Spinal cord (tissue), 10 donors: ENCODE data around the gene ZNF865. TPM values are rescaled to one million over a fixed set of nuclear protein-coding genes. Genes with fewer than 3 reads are reported as not detected.
A peak's percentile ranks its signal among the peaks of the same experiment; 100 is the strongest.

ENCODE experiments used
- DNase-seq, 6 donors: peaks; one replicate each; pipeline versions ENCODE4 v3.0.0 to v3.0.0-alpha.2; 2013 to 2015; ENCODE audit warnings: low spot score in 6 of 6, low read depth in 4 of 6
- H3K27ac ChIP-seq: one replicate; pipeline ENCODE4 v1.5.1; 2013; ENCODE audit warnings: low read depth, low read length, control low read depth
- H3K27me3 ChIP-seq: one replicate; pipeline ENCODE4 v1.6.1; 2013; ENCODE audit warnings: low read length; ENCODE audit not compliant: control insufficient read depth, insufficient read depth
- H3K36me3 ChIP-seq: one replicate; pipeline ENCODE4 v1.6.1; 2013; ENCODE audit warnings: low read length; ENCODE audit not compliant: control insufficient read depth, insufficient read depth
- H3K4me1 ChIP-seq: one replicate; pipeline ENCODE4 v1.6.1; 2013; ENCODE audit warnings: low read length; ENCODE audit not compliant: control insufficient read depth, insufficient read depth
- H3K4me3 ChIP-seq: one replicate; pipeline ENCODE4 v1.5.1; 2013; ENCODE audit warnings: low read depth, low read length, control low read depth
- H3K9me3 ChIP-seq: one replicate; pipeline ENCODE4 v1.6.1; 2013; ENCODE audit warnings: low read length; ENCODE audit not compliant: control insufficient read depth, insufficient read depth
- WGBS: methylation state at CpG from one replicate; pipeline ENCODE4 v1.1.5; 2013; ENCODE audit warnings: missing lambda C conversion rate; ENCODE audit not compliant: insufficient coverage; 5-methylcytosine and 5-hydroxymethylcytosine counted together
- polyA plus RNA-seq, 2 donors: library from polyadenylated mRNA; unstranded; fragments of 120-200 nt; gene quantifications; one replicate each; pipeline ENCODE4 v1.2.1, GENCODE V29; 2013; ENCODE audit not compliant: insufficient read length in 2 of 2
- total RNA-seq, 2 donors: library from RNA; depleted of rRNA in 1 of 2; stranded (reverse); fragments of 120-200 nt in 1 of 2; fragments of >200 nt in 1 of 2; gene quantifications; one replicate each; pipeline versions ENCODE4 v1.2.3 to v1.2.4, GENCODE V29; 2013 to 2014
- donor health status: healthy.

Gene ZNF865
- total and polyA plus RNA-seq, 4 donors: 1.4 to 15.4 (median 8.5) TPM

GRCh38 chr19:55648585-55649267 is 43.3 kb downstream of the ZNF865 start:
- DNase-seq: no peak
- 17% methylated on average over 17 of the region's 25 CpGs for WGBS
- Histone ChIP-seq H3K9me3 (no peaks in the 10 kb centered on the region), H3K27me3 (no peaks in the 10 kb centered on the region), H3K4me1 (peaks cover 57% of the 10 kb centered on the region), H3K4me3 (peak overlapping the region; percentile 68), H3K36me3 (peaks cover 73% of the 10 kb centered on the region), H3K27ac (peak overlapping the region; percentile 40)

DNA sequence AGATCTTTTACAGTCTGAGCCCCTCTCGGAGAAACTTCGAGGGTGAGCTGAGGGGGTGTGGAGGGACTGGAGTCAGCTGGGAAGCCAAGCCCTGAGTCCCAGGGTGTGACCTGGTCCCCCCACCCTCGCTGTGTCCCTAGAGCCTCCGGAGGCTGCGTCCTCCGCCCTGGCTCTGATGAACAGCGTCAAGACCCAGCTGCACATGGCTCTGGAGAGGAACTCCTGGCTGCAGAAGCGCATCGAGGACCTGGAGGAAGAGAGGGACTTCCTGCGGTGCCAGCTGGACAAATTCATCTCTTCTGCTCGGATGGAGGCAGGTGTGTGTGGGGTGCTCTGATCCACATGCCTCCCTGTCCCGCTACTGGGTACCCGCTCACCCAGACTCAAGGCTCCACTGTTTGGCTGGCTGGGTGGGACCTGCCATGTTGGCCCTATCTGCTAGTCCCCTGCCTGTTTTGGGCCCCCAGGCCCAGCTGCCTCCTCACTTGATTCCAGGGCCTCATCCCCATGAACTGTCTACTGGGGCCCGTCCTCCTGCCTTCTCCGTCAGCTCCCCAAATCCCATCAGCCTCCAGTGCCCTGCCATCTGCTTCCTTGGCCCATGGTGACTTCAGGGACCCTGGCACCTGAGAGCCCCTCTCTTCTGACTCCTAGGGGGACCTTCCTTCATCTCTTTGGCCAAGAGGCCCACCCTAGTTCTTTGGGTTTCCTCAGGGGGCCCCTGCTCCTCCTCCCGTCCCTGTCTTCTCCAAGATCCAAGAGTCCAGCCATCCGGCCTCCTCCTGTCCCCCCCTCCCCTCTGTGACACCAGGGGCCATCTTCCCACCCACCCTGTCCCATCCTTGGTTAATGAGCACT is 44.0 kb downstream of the ZNF865 start:
- WGBS: 87% methylated on average over 17 of the region's 17 CpGs
- Histone ChIP-seq H3K27ac (no peak overlapping the region), H3K27me3 (no peaks in the 10 kb centered on the region), H3K4me3 (peak overlapping the region; percentile 68), H3K4me1 (peaks cover 50% of the 10 kb centered on the region), H3K9me3 (no peaks in the 10 kb centered on the region), H3K36me3 (peaks cover 67% of the 10 kb centered on the region)
- no peak for DNase-seq

- DNase-seq: no peak
- 93% methylated on average over 4 of the region's 4 CpGs for WGBS
- H3K4me3 ChIP-seq: no peak overlapping the region
- no peak overlapping the region for H3K27ac ChIP-seq
- peaks cover 61% of the 10 kb centered on the region for H3K36me3 ChIP-seq
- no peaks in the 10 kb centered on the region for H3K27me3 ChIP-seq
- no peaks in the 10 kb centered on the region for H3K9me3 ChIP-seq
- H3K4me1 ChIP-seq: peaks cover 43% of the 10 kb centered on the region
These were observed 44.7 kb downstream of the ZNF865 start for GRCh38 chr19:55650126-55650557.

- WGBS: 90% methylated on average over 17 of the region's 17 CpGs
These were observed 45.3 kb downstream of the ZNF865 start for GRCh38 chr19:55650602-55651230.

DNA sequence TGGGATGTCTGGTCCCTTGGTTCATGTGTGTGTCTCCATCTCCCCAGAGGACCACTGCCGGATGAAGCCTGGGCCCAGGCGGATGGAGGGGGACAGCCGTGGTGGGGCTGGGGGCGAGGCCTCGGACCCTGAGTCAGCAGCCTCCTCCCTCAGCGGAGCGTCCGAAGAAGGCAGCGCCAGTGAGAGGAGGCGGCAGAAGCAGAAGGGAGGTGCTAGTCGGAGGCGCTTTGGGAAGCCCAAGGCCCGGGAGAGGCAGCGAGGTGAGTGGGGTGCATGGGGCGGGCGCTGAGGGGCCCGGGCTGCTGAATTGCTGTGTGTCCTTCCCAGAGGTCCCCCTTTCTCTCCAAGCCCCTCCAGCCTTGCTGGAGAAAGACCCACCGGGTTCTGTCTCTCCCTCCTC is 45.8 kb downstream of the ZNF865 start:
- Histone ChIP-seq H3K9me3 (no peaks in the 10 kb centered on the region), H3K36me3 (peaks cover 52% of the 10 kb centered on the region), H3K4me3 (no peak overlapping the region), H3K4me1 (peaks cover 42% of the 10 kb centered on the region), H3K27me3 (no peaks in the 10 kb centered on the region), H3K27ac (no peak overlapping the region)
- 92% methylated on average over 6 of the region's 18 CpGs for WGBS
- no peak for DNase-seq

More at GRCh38 chr19:55650602-55651230, 45.3 kb downstream of the ZNF865 start:
- Histone ChIP-seq H3K27ac (no peak overlapping the region), H3K4me1 (peaks cover 42% of the 10 kb centered on the region), H3K36me3 (peaks cover 56% of the 10 kb centered on the region), H3K27me3 (no peaks in the 10 kb centered on the region), H3K9me3 (no peaks in the 10 kb centered on the region), H3K4me3 (no peak overlapping the region)
- no peak for DNase-seq

GRCh38 chr19:55652311-55653128 is 47.1 kb downstream of the ZNF865 start:
- no peaks in the 10 kb centered on the region for H3K27me3 ChIP-seq
- H3K9me3 ChIP-seq: no peaks in the 10 kb centered on the region
- no peak overlapping the region for H3K4me3 ChIP-seq
- H3K27ac ChIP-seq: no peak overlapping the region
- 48% methylated on average over 63 of the region's 71 CpGs for WGBS
- peaks cover 55% of the 10 kb centered on the region for H3K36me3 ChIP-seq
- no peak for DNase-seq
- H3K4me1 ChIP-seq: peaks cover 42% of the 10 kb centered on the region

GRCh38 chr19:55653651-55654322 is 48.3 kb downstream of the ZNF865 start:
- Histone ChIP-seq H3K4me3 (peak overlapping the region; percentile 77), H3K27ac (peak overlapping the region; percentile 99), H3K36me3 (peaks cover 54% of the 10 kb centered on the region), H3K9me3 (no peaks in the 10 kb centered on the region), H3K27me3 (no peaks in the 10 kb centered on the region), H3K4me1 (peaks cover 40% of the 10 kb centered on the region)
- WGBS: under 1% methylated on average over 57 of the region's 57 CpGs
- peak; percentile 99 to 100 (median 100) for DNase-seq

- H3K27me3 ChIP-seq: no peaks in the 10 kb centered on the region
- H3K27ac ChIP-seq: peak overlapping the region; percentile 99
- peaks cover 54% of the 10 kb centered on the region for H3K36me3 ChIP-seq
- no peaks in the 10 kb centered on the region for H3K9me3 ChIP-seq
- peak overlapping the region; percentile 77 for H3K4me3 ChIP-seq
- WGBS: under 1% methylated on average over 52 of the region's 52 CpGs
- peak; percentile 99 to 100 (median 100) for DNase-seq
- peaks cover 40% of the 10 kb centered on the region for H3K4me1 ChIP-seq
These were observed 48.9 kb downstream of the ZNF865 start for GRCh38 chr19:55654323-55654867.
